HepG2 (cell line): ENCODE data around the gene NSFL1C. TPM values are rescaled to one million over a fixed set of nuclear protein-coding genes. Genes with fewer than 3 reads are reported as not detected.

Experiments
- ATAC-seq: fragments of 200-7000 bp; cut with Tn5 transposase; 3 replicates; pipeline ENCODE4 v1.9.1; 2020; ENCODE audit warnings: mild to moderate bottlenecking, moderate library complexity
- BruUV-seq: library from RNA; stranded (reverse); fragments of 400-500 nt; replicated peaks from 2 replicates; lab custom pipeline; 2021; lab: Mats Ljungman, UMichigan
- CTCF ChIA-PET: fragments of 300-600 bp; formaldehyde crosslinking; extraction: SDS; loops from one replicate; lab custom pipeline; 2021; ENCODE audit warnings: low total read pairs, inconsistent platforms, low intra/inter-chr PET ratio; lab: Yijun Ruan, JAX
- POLR2A ChIA-PET: fragments of 350-600 bp; sonication (Branson Sonifier 250); formaldehyde crosslinking; loops from one replicate; lab custom pipeline; 2020; ENCODE audit warnings: antibody characterized with exemption, inconsistent platforms; lab: Yijun Ruan, JAX
- DNase-seq: peaks from one replicate; pipeline ENCODE4 v3.0.0-alpha.2; 2015; ENCODE audit warnings: low spot score
- FAIRE-seq: peaks from 3 replicates; lab custom pipeline; 2011; peaks lifted over from hg19 to GRCh38; lab: Jason Lieb, UNC
- H2AFZ ChIP-seq: one replicate; pipeline ENCODE4 v1.6.1; 2011; ENCODE audit warnings: low read length, inconsistent platforms
- H3K27ac ChIP-seq: fragments of 300-600 bp; 3 replicates; pipeline ENCODE4 v1.8.0; 2011; ENCODE audit warnings: mixed run types, mild to moderate bottlenecking, mixed read lengths, low read length, inconsistent platforms; ENCODE audit not compliant: insufficient read depth; ENCODE audit errors: extremely low read length
- H3K27me3 ChIP-seq, 2 experiments: fragments of 200-600 bp in 1 of 2; 2 replicates in 1 of 2; 3 replicates in 1 of 2; pipeline versions ENCODE4 v1.6.0 to v1.8.0; 2011; ENCODE audit warnings: low read length in 2 of 2, mild to moderate bottlenecking in 2 of 2, moderate library complexity in 2 of 2, inconsistent platforms in 1 of 2; ENCODE audit not compliant: insufficient read depth in 2 of 2, control insufficient read depth in 1 of 2
- H3K36me3 ChIP-seq, 2 experiments: fragments of 200-600 bp in 1 of 2; replicated peaks in 1 of 2; 2 replicates in 1 of 2; 3 replicates in 1 of 2; pipeline versions ENCODE4 v1.5.1 to v1.8.0; 2011; ENCODE audit warnings: low read length in 2 of 2, inconsistent platforms in 1 of 2; ENCODE audit not compliant: insufficient read depth in 2 of 2, control insufficient read depth in 1 of 2
- H3K4me1 ChIP-seq: 2 replicates; pipeline ENCODE4 v1.5.1; 2012; ENCODE audit warnings: low read length, inconsistent platforms; ENCODE audit not compliant: insufficient read depth
- H3K4me2 ChIP-seq: 2 replicates; pipeline ENCODE4 v1.6.0; 2011; ENCODE audit warnings: low read depth, low read length, inconsistent platforms
- H3K4me3 ChIP-seq, 3 experiments: fragments of 200-600 bp in 1 of 3; sonication (generic), shearing (Covaris generic) in 1 of 3; replicated peaks in 1 of 3; 2 replicates each; pipeline ENCODE4 v1.5.1; 2011 to 2016; ENCODE audit warnings: low read length in 3 of 3, inconsistent platforms in 2 of 3, low read depth in 2 of 3, mild to moderate bottlenecking in 2 of 3, control low read depth in 1 of 3, mixed read lengths in 1 of 3; ENCODE audit not compliant: insufficient read depth in 1 of 3
- H3K79me2 ChIP-seq: one replicate; pipeline ENCODE4 v1.6.1; 2011; ENCODE audit warnings: low read length, inconsistent platforms; ENCODE audit not compliant: insufficient read depth
- H3K9ac ChIP-seq: 2 replicates; pipeline ENCODE4 v1.6.0; 2011; ENCODE audit warnings: mild to moderate bottlenecking, low read depth, low read length, inconsistent platforms; ENCODE audit not compliant: insufficient read depth
- H3K9me3 ChIP-seq: 2 replicates; pipeline ENCODE4 v1.5.1; 2012; ENCODE audit warnings: mild to moderate bottlenecking, low read length
- H4K20me1 ChIP-seq: 2 replicates; pipeline ENCODE4 v1.6.0; 2011; ENCODE audit warnings: inconsistent platforms, mild to moderate bottlenecking, low read length, moderate library complexity; ENCODE audit not compliant: insufficient read depth
- MEIS1 ChIP-seq: sonication (generic); formaldehyde crosslinking; IDR thresholded peaks from 2 replicates; pipeline ENCODE4 v1.9.0; 2021; ENCODE audit warnings: mild to moderate bottlenecking, missing genetic modification reagents, moderate library complexity, borderline replicate concordance
- PHB2 ChIP-seq: fragments of 450-650 bp; IDR thresholded peaks from 2 replicates; pipeline ENCODE4 v1.6.1; 2018; ENCODE audit not compliant: partially characterized antibody
- REPIN1 ChIP-seq: sonication (generic); formaldehyde crosslinking; IDR thresholded peaks from 2 replicates; pipeline ENCODE4 v1.8.0; 2022; ENCODE audit warnings: missing genetic modification reagents, low read depth, mild to moderate bottlenecking, borderline replicate concordance
- ZFP90 ChIP-seq: sonication (generic); formaldehyde crosslinking; IDR thresholded peaks from 2 replicates; pipeline ENCODE4 v1.8.0; 2022; ENCODE audit warnings: missing genetic modification reagents, mild to moderate bottlenecking, inconsistent platforms, borderline replicate concordance
- ZNF20 ChIP-seq: sonication (generic); formaldehyde crosslinking; IDR thresholded peaks from 2 replicates; pipeline ENCODE4 v1.4.0; 2020; ENCODE audit warnings: mild to moderate bottlenecking, moderate library complexity, missing genetic modification reagents
- ZNF225 ChIP-seq: sonication (generic); formaldehyde crosslinking; IDR thresholded peaks from 2 replicates; pipeline ENCODE4 v1.4.0; 2020; ENCODE audit warnings: mild to moderate bottlenecking, missing genetic modification reagents
- ZNF317 ChIP-seq: sonication (generic); formaldehyde crosslinking; IDR thresholded peaks from 2 replicates; pipeline ENCODE4 v1.5.0; 2020; ENCODE audit warnings: mild to moderate bottlenecking, missing genetic modification reagents
- ZNF766 ChIP-seq: sonication (generic); formaldehyde crosslinking; IDR thresholded peaks from 2 replicates; pipeline ENCODE4 v1.5.0; 2020; ENCODE audit warnings: missing genetic modification reagents, borderline replicate concordance
- WGBS: methylation state at CpG from one replicate; pipeline ENCODE4 v1.1.6; 2017; ENCODE audit warnings: low lambda C conversion rate; 5-methylcytosine and 5-hydroxymethylcytosine counted together
- in situ Hi-C: cut with HindIII; loops from 2 replicates; pipeline ENCODE4 v1.10.0; 2017; ENCODE audit warnings: low pct_unique_long_range_greater_than_20kb; ENCODE audit not compliant: extremely low pct_ligation_motif_present
- intact Hi-C: fragments of 100-400 bp; cut with micrococcal nuclease; formaldehyde crosslinking; loops from one replicate; pipeline ENCODE4 v1.10.0; 2022; ENCODE audit not compliant: unreplicated experiment
- polyA plus RNA-seq, 8 experiments: library from polyadenylated mRNA; depleted of rRNA in 3 of 8; stranded (reverse) in 7 of 8; unstranded in 1 of 8; fragments of >200 nt; fragmentation: Illumina TruSeq in 4 of 8; extraction: Trizol in 4 of 8; gene quantifications; 2 replicates each; pipeline versions ENCODE4 v1.2.1 to v1.2.3, GENCODE V29; 2011 to 2016; ENCODE audit warnings: low read depth in 4 of 8, missing spikeins in 1 of 8, mixed read lengths in 1 of 8; ENCODE audit not compliant: insufficient read depth in 1 of 8
- total RNA-seq, 5 experiments: library from RNA; depleted of rRNA; stranded (reverse); fragments of >200 nt; fragmentation: Illumina TruSeq; extraction: Trizol; gene quantifications; 2 replicates each; pipeline ENCODE4 v1.2.3, GENCODE V29; 2016; ENCODE audit warnings: low read depth in 1 of 5

NSFL1C gene
- total and polyA plus RNA-seq, 2 of the 13 experiments (the other 11 are each of a cell fraction or from before 2014, with no cell fraction given) = 22.9 to 62.7 TPM

- peak overlapping the region; percentile 7 for H2AFZ ChIP-seq
- H3K79me2 ChIP-seq = peaks cover 1% of the 10 kb centered on the region
- no TSS peak for BruUV-seq
- DNase-seq = no peak
- ChIA-PET POLR2A (no interaction called here), CTCF (interaction anchor here (2.4 to 2.5 kb wide), 2 partner anchors 32 to 158 kb away, joined by 23 to 30 read pairs; no protein-coding TSS in a partner anchor)
- no peak overlapping the region for H3K27ac ChIP-seq
- H3K9me3 ChIP-seq = no peaks in the 10 kb centered on the region
- peaks cover 55% of the 10 kb centered on the region for H3K4me1 ChIP-seq
- H3K36me3 ChIP-seq = no peaks in the 10 kb centered on the region
- intact Hi-C loops = loop anchor here (5.0 kb wide), 1 partner anchor 34 kb away; no protein-coding TSS in a partner anchor
- ATAC-seq = no peak
- H3K9ac ChIP-seq = no peak overlapping the region
- no peak overlapping the region for H3K4me2 ChIP-seq
- no peak for TF ChIP-seq ZNF225 (CRISPR knock-in tag)
- TF ChIP-seq REPIN1 (CRISPR knock-in tag) = no peak
- no peak for TF ChIP-seq ZFP90 (CRISPR knock-in tag)
- TF ChIP-seq PHB2 = no peak
- no peak for TF ChIP-seq ZNF766 (CRISPR knock-in tag)
- TF ChIP-seq MEIS1 (CRISPR knock-in tag) = no peak
- no peak for TF ChIP-seq ZNF20 (CRISPR knock-in tag)
- no peak for TF ChIP-seq ZNF317 (CRISPR knock-in tag)
- TF ChIP-seq, all 625 proteins: peak for 0
- Histone ChIP-seq H3K27me3 (peaks cover 0 to 15% of the 10 kb centered on the region in 2 experiments; a peak in 2 of 5 replicates), H3K4me3 (no peak overlapping the region), H4K20me1 (no peaks in the 10 kb centered on the region)
- FAIRE-seq = no peak
- in situ Hi-C loops = no loop called here
- WGBS = 88% methylated on average over 2 of the region's 2 CpGs
Observed at GRCh38 chr20:1471242-1471641, 4.6 kb upstream of the NSFL1C start.
